A204.1 (cell line): Measurements from ENCODE around the gene RTBDN.

Source experiments
- FAIRE-seq: peaks from 2 replicates; lab custom pipeline; 2012; peaks lifted over from hg19 to GRCh38; lab: Jason Lieb, UNC

Gene RTBDN

GRCh38 chr19:12792051-12792852 lies 42.1 kb downstream of the RTBDN start:
- FAIRE-seq: no peak

GRCh38 chr19:12791345-12792050 lies 42.9 kb downstream of the RTBDN start, which contains the start of gene JUNB:
Gene JUNB, plus strand, starts transcription at chr19:12791486. Its CDS starts 286 bp downstream, at chr19:12791772.
- no peak for FAIRE-seq

- FAIRE-seq: no peak
These were observed 43.6 kb downstream of the RTBDN start for GRCh38 chr19:12790628-12791344.

- FAIRE-seq: no peak
These were observed 44.3 kb downstream of the RTBDN start for GRCh38 chr19:12789904-12790619.

- FAIRE-seq: no peak
These were observed 45.1 kb downstream of the RTBDN start for GRCh38 chr19:12789098-12789903.

- no peak for FAIRE-seq
These were observed 45.7 kb downstream of the RTBDN start for GRCh38 chr19:12788682-12789097.

GRCh38 chr19:12788042-12788681 lies 46.2 kb downstream of the RTBDN start:
- FAIRE-seq: no peak

GRCh38 chr19:12787458-12787857 lies 46.9 kb downstream of the RTBDN start:
- FAIRE-seq: no peak

GRCh38 chr19:12786952-12787351 lies 47.4 kb downstream of the RTBDN start:
- FAIRE-seq: no peak

GRCh38 chr19:12786141-12786870 lies 48.1 kb downstream of the RTBDN start:
- FAIRE-seq: no peak

- no peak for FAIRE-seq
These were observed 48.8 kb downstream of the RTBDN start for GRCh38 chr19:12785431-12786031.

- no peak for FAIRE-seq
These were observed 49.4 kb downstream of the RTBDN start for GRCh38 chr19:12784871-12785430.

GRCh38 chr19:12784394-12784870 lies 49.9 kb downstream of the RTBDN start:
- FAIRE-seq: no peak

GRCh38 chr19:12783849-12784393 lies 50.5 kb downstream of the RTBDN start:
- no peak for FAIRE-seq

GRCh38 chr19:12783291-12783848 lies 51.0 kb downstream of the RTBDN start:
- FAIRE-seq: no peak

- FAIRE-seq: no peak
These were observed 51.7 kb downstream of the RTBDN start for GRCh38 chr19:12782424-12783290.

- FAIRE-seq: no peak
These were observed 52.3 kb downstream of the RTBDN start for GRCh38 chr19:12782174-12782423.
